ENCODE measurements around the gene KRT75. TPM values are rescaled to one million over a fixed set of nuclear protein-coding genes. Genes with fewer than 3 reads are reported as not detected.

Gene KRT75
- total and polyA plus RNA-seq, 10 donors, result not detected

DNA sequence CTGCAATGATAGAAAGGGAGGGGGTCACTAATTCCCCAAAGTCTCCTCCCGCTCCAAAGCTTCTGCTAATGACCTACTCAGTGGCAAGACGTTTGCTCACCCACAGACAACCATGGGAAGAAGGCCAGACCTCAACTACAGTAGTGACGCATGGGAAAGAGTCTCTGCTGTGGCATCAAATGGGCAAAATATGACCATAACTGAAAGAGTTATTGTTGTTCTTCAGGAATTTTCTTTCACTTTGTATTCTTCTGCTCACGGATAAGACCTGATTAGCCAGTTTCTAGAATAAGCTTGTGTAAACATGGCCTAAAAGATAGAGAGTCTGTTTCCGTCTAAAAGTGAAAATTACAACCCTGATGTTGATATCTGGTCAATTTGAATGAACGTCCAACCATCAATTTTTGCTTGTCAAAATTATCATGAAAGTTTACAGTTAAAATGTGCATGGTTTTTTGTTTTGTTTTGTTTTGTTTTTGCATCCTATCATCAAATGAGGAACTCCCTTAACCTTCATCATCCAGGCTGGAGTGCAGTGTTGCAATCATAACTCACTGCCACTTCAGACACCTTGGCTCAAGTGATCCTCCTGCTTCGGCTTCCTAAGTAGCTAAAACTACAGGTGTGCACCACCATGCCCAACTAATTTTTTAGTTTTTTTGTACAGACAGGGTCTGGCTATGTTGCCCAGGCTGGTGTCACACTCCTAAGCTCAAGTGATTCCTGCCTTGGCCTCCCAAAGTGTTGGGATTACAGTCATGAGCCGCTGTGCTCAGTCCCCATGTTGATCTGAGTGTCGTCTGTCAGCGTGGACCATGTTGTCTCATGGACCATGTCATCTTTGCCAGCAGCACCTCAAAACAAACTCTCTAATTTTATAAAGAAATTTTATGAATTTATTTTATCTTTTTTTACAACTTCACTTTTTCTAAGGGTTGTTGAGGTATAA is 10.8 kb upstream of the KRT75 start:
- 71 to 79% (median 78%) methylated on average over 10 of the region's 10 CpGs for WGBS, 5 donors
- Histone ChIP-seq H3K27ac (no peak overlapping the region), H3K27me3 (replicated peaks in 1 of 7) (peaks cover 0 to 48% (median 0%) of the 10 kb centered on the region in 7 donors), H3K4me3 (no peak overlapping the region), H3K9me3 (no peaks in the 10 kb centered on the region), H3K36me3 (no peaks in the 10 kb centered on the region), H3K4me1 (no peaks in the 10 kb centered on the region)
- no peak for TF ChIP-seq POLR2A (IDR thresholded peaks at IDR 0.05)
- TF ChIP-seq POLR2AphosphoS5 (IDR thresholded peaks at IDR 0.05), result no peak
- TF ChIP-seq, protein P1, sequence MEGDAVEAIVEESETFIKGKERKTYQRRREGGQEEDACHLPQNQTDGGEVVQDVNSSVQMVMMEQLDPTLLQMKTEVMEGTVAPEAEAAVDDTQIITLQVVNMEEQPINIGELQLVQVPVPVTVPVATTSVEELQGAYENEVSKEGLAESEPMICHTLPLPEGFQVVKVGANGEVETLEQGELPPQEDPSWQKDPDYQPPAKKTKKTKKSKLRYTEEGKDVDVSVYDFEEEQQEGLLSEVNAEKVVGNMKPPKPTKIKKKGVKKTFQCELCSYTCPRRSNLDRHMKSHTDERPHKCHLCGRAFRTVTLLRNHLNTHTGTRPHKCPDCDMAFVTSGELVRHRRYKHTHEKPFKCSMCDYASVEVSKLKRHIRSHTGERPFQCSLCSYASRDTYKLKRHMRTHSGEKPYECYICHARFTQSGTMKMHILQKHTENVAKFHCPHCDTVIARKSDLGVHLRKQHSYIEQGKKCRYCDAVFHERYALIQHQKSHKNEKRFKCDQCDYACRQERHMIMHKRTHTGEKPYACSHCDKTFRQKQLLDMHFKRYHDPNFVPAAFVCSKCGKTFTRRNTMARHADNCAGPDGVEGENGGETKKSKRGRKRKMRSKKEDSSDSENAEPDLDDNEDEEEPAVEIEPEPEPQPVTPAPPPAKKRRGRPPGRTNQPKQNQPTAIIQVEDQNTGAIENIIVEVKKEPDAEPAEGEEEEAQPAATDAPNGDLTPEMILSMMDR (IDR thresholded peaks at IDR 0.05 in 8 of 11, conservative IDR thresholded peaks at IDR 0.05 in 3 of 11), result no peak
- intact Hi-C loops (cut with DNase I; ENCODE audit: low total_unique reads), result no loop called here
- no peak for DNase-seq

DNA sequence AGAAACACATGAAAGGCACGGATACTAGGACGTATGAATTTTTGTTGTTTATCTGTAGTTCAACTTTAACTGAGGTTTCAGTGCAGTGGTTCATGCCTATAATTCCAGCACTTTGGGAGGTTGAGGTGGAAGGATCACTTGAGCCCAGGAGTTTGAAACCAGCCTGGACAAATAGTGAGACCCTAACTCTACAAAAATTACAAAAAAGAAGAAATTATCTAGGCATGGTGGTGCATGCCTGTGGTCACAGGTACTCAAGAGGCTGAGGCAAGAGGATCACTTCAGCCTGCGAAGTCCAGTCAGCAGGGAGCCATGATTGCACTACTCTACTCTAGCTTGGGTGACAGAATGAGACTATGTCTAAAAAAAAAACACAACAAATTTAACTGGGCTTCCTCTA is 9.8 kb upstream of the KRT75 start:
- Histone ChIP-seq H3K4me3 (no peak overlapping the region), H3K27me3 (replicated peaks in 1 of 7) (peaks cover 0 to 55% (median 0%) of the 10 kb centered on the region in 7 donors), H3K4me1 (no peaks in the 10 kb centered on the region), H3K36me3 (no peaks in the 10 kb centered on the region), H3K27ac (no peak overlapping the region), H3K9me3 (no peaks in the 10 kb centered on the region)
- no peak for DNase-seq
- TF ChIP-seq POLR2A (IDR thresholded peaks at IDR 0.05) (no peak), POLR2AphosphoS5 (IDR thresholded peaks at IDR 0.05) (no peak)
- TF ChIP-seq, protein P1 (IDR thresholded peaks at IDR 0.05 in 8 of 11, conservative IDR thresholded peaks at IDR 0.05 in 3 of 11), result no peak
- intact Hi-C loops (cut with DNase I; ENCODE audit: low total_unique reads), result no loop called here
- WGBS, 5 donors, result 83 to 97% (median 90%) methylated on average over 3 of the region's 3 CpGs

DNA sequence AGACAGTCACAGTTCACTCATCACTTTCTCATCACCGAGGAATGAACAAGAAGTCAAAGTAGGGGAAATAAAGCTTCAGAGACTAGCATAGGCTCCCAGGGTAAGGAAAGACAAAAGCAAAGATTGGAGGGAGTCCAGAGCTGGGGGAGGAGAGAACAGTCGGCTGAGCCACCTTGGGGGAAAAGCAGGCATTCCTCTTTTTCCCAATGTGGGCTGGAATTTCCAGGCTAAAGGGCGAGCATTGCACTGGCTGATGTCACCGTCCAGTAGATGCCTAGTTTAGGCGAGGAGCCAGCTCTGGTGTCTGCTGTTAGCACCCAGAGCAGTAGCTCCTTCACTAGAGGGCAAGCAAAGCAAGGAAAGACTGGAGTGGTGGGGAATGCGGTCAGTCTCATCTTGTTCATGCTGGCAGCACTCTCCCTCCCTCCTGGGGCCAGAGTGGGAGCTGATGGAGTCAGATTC is 8.5 kb upstream of the KRT75 start:
- Histone ChIP-seq H3K4me1 (no peaks in the 10 kb centered on the region), H3K27ac (no peak overlapping the region), H3K9me3 (no peaks in the 10 kb centered on the region), H3K27me3 (replicated peaks in 1 of 7) (peaks cover 0 to 57% (median 0%) of the 10 kb centered on the region in 7 donors), H3K36me3 (no peaks in the 10 kb centered on the region), H3K4me3 (no peak overlapping the region)
- intact Hi-C loops (cut with DNase I; ENCODE audit: low total_unique reads), result no loop called here
- WGBS, 5 donors, result 36 to 44% (median 39%) methylated on average over 6 of the region's 6 CpGs
- TF ChIP-seq POLR2AphosphoS5 (IDR thresholded peaks at IDR 0.05) (no peak), POLR2A (IDR thresholded peaks at IDR 0.05) (no peak)
- TF ChIP-seq, protein P1 (IDR thresholded peaks at IDR 0.05 in 8 of 11, conservative IDR thresholded peaks at IDR 0.05 in 3 of 11), result no peak
- DNase-seq, result no peak

DNA sequence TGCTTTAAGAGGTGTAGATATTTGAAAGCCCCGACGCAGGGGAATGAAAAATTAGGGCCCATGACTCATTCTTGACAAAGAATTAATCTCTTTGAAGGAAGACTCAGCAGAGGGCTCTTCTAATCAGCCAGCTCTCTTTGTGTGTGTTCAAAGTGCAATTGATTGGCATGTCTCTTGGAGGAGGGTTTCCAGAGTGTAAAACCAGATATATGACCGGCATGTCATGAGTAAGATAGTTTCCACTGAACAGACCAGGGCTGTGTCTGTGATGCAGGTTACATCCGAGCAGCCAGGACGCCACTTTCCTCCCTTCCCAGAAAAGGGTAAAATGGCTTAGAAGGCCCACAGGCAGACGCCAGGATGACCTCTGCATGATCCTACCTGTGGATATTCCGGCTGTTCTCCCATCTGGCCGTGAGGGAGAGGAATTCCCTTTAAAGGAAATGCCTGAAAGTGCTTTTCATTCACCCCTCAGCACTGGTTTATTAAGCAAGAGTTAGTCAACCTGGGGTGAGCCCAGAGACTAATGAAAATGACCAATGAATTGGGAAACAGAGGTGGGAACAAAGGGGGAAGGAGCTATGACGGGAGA is 7.2 kb upstream of the KRT75 start:
- no peak overlapping the region for H3K27ac ChIP-seq
- no peaks in the 10 kb centered on the region for H3K9me3 ChIP-seq
- H3K4me3 ChIP-seq, result no peak overlapping the region
- WGBS, 5 donors, result 55 to 70% (median 67%) methylated on average over 9 of the region's 9 CpGs
- intact Hi-C loops (cut with DNase I; ENCODE audit: low total_unique reads), result no loop called here
- H3K36me3 ChIP-seq, result no peaks in the 10 kb centered on the region
- peaks cover 0 to 56% (median 0%) of the 10 kb centered on the region in 7 donors for H3K27me3 ChIP-seq (replicated peaks in 1 of 7)
- TF ChIP-seq POLR2AphosphoS5 (IDR thresholded peaks at IDR 0.05) (no peak), POLR2A (IDR thresholded peaks at IDR 0.05) (no peak)
- TF ChIP-seq, protein P1 (IDR thresholded peaks at IDR 0.05 in 8 of 11, conservative IDR thresholded peaks at IDR 0.05 in 3 of 11), result no peak
- no peak for DNase-seq
- no peaks in the 10 kb centered on the region for H3K4me1 ChIP-seq
